Aortic smooth muscle cell (primary cell): ENCODE results near the gene ZDHHC23. TPM values are rescaled to one million over a fixed set of nuclear protein-coding genes. Genes with fewer than 3 reads are reported as not detected.

Source experiments
- total RNA-seq: library from RNA; depleted of rRNA; stranded (reverse); fragments of >200 nt; gene quantifications from 2 replicates; pipeline ENCODE4 v1.2.3, GENCODE V29; 2014

The ZDHHC23 gene
- total RNA-seq, result 3.8 and 5.4 TPM in 2 replicates

GRCh38 chr3:113947372-113948014 lies at the start of gene ZDHHC23:
ZDHHC23 (plus strand) TSS chr3:113948013; CDS start chr3:113948803, 790 bp downstream.

Other genes with a start within 250 kb of the ZDHHC23 start
- 122 and 136 TPM in 2 replicates for gene NAA50, start 201.8 kb upstream of the ZDHHC23 start, total RNA-seq
- 127 and 128 TPM in 2 replicates for gene ATP6V1A, start 201.0 kb upstream of the ZDHHC23 start, total RNA-seq
- 12.6 and 21.1 TPM in 2 replicates for gene GRAMD1C, start 109.2 kb upstream of the ZDHHC23 start, total RNA-seq
- 3.2 and 3.9 TPM in 2 replicates for gene CCDC191, start 108.5 kb downstream of the ZDHHC23 start, total RNA-seq
- gene QTRT2, start 108.7 kb downstream of the ZDHHC23 start, total RNA-seq, result 17.7 and 21.7 TPM in 2 replicates
- gene DRD3, start 231.0 kb downstream of the ZDHHC23 start, total RNA-seq, result not detected in 2 replicates